AG04449 (cell line): Measurements from ENCODE around the gene OGFR.

Source experiments
- CTCF ChIA-PET: fragments of 350-600 bp; formaldehyde crosslinking; extraction: SDS; loops from one replicate; lab custom pipeline; 2021; ENCODE audit warnings: antibody characterized with exemption; lab: Yijun Ruan, JAX
- POLR2A ChIA-PET: fragments of 400-600, 350-600 bp; formaldehyde crosslinking; extraction: SDS; loops from one replicate; lab custom pipeline; 2020; ENCODE audit warnings: antibody characterized with exemption, inconsistent platforms; lab: Yijun Ruan, JAX
- DNase-seq: peaks from one replicate; pipeline ENCODE4 v3.0.0-alpha.2; 2010; ENCODE audit warnings: low read depth, low spot score
- H3K4me3 ChIP-seq: 2 replicates; pipeline ENCODE4 v1.5.1; 2011; ENCODE audit warnings: low read depth, mild to moderate bottlenecking, control low read depth, low read length
- CTCF ChIP-seq: IDR thresholded peaks from one replicate; pipeline ENCODE4 v1.5.1; 2011; ENCODE audit warnings: mild to moderate bottlenecking, moderate library complexity, low read length, control low read depth, inconsistent platforms; ENCODE audit not compliant: insufficient read depth; ENCODE audit errors: missing control alignments

Gene OGFR

GRCh38 chr20:62768551-62769287 lies 35.9 kb upstream of the OGFR start:
- no peak for DNase-seq
- ChIA-PET CTCF (interaction anchor here (1.7 kb wide), 1 partner anchor 22 kb away, joined by 6 read pairs; no protein-coding TSS in a partner anchor), POLR2A (no interaction called here)
- no peak overlapping the region for H3K4me3 ChIP-seq
- no peak for TF ChIP-seq CTCF

GRCh38 chr20:62769346-62770071 lies 35.1 kb upstream of the OGFR start:
- no peak for DNase-seq
- TF ChIP-seq CTCF, result no peak
- POLR2A ChIA-PET, result no interaction called here
- H3K4me3 ChIP-seq, result no peak overlapping the region
- CTCF ChIA-PET, result interaction anchor here (1.1 kb wide), 1 partner anchor 22 kb away, joined by 3 read pairs; no protein-coding TSS in a partner anchor

- no peak overlapping the region for H3K4me3 ChIP-seq
- CTCF ChIA-PET, result interaction anchor here (1.1 kb wide), 1 partner anchor 22 kb away, joined by 3 read pairs; no protein-coding TSS in a partner anchor
- POLR2A ChIA-PET, result no interaction called here
- DNase-seq, result no peak
- no peak for TF ChIP-seq CTCF
Observed at GRCh38 chr20:62770111-62770910, 34.3 kb upstream of the OGFR start.

GRCh38 chr20:62770916-62771315 lies 33.7 kb upstream of the OGFR start:
- ChIA-PET POLR2A (no interaction called here), CTCF (no interaction called here)
- TF ChIP-seq CTCF, result no peak
- no peak overlapping the region for H3K4me3 ChIP-seq
- DNase-seq, result no peak

GRCh38 chr20:62771396-62772102 lies 33.1 kb upstream of the OGFR start:
- DNase-seq, result no peak
- no peak for TF ChIP-seq CTCF
- no peak overlapping the region for H3K4me3 ChIP-seq
- POLR2A ChIA-PET, result no interaction called here
- CTCF ChIA-PET, result interaction anchor here (0.6 kb wide), 1 partner anchor 19 kb away, joined by 3 read pairs; no protein-coding TSS in a partner anchor
